Effector CD4-positive, alpha-beta T cell (primary cell): ENCODE results near the gene UQCC3.
A peak's percentile ranks its signal among the peaks of the same experiment; 100 is the strongest.
"Not testable (repeated sequence)": the region's sequence is repeated elsewhere in the genome, so short reads cannot be mapped to it uniquely, and the experiment has no call there.

Source experiments
- DNase-seq: peaks from one replicate; pipeline ENCODE4 v3.0.0-alpha.2; 2020

UQCC3 gene

GRCh38 chr11:62703921-62704320, 32.4 kb downstream of the UQCC3 start:
- not testable (repeated sequence) for DNase-seq

GRCh38 chr11:62705413-62705812, 33.9 kb downstream of the UQCC3 start:
- no peak for DNase-seq

- peak; percentile 95 for DNase-seq
Observed at GRCh38 chr11:62705880-62706849, 34.7 kb downstream of the UQCC3 start.

- no peak for DNase-seq
Observed at GRCh38 chr11:62706850-62707247, 35.4 kb downstream of the UQCC3 start.

GRCh38 chr11:62707277-62707861, 35.9 kb downstream of the UQCC3 start, which contains the start of the genes BSCL2 and GNG3:
Gene BSCL2 (minus strand): TSS chr11:62707424. CDS start chr11:62707195, 229 bp downstream.
Gene GNG3 (plus strand): TSS chr11:62707676. CDS start chr11:62708296, 620 bp downstream.
- DNase-seq: no peak

- DNase-seq: no peak
Observed at GRCh38 chr11:62708392-62708791, 36.9 kb downstream of the UQCC3 start.

GRCh38 chr11:62708793-62709192, 37.3 kb downstream of the UQCC3 start:
- DNase-seq: peak; percentile 34

- DNase-seq: peak; percentile 96
Observed at GRCh38 chr11:62709247-62710000, 38.0 kb downstream of the UQCC3 start.

GRCh38 chr11:62710001-62710345, 38.5 kb downstream of the UQCC3 start:
- no peak for DNase-seq

GRCh38 chr11:62712276-62712812, 40.9 kb downstream of the UQCC3 start:
- no peak for DNase-seq

GRCh38 chr11:62712861-62713260, 41.4 kb downstream of the UQCC3 start:
- DNase-seq: no peak

- no peak for DNase-seq
Observed at GRCh38 chr11:62713343-62713742, 41.9 kb downstream of the UQCC3 start.

GRCh38 chr11:62715150-62716130, 44.0 kb downstream of the UQCC3 start:
- DNase-seq: no peak

- DNase-seq: no peak
Observed at GRCh38 chr11:62716206-62716605, 44.7 kb downstream of the UQCC3 start.

- DNase-seq: no peak
Observed at GRCh38 chr11:62716816-62717215, 45.3 kb downstream of the UQCC3 start.

GRCh38 chr11:62719302-62719978, 48.0 kb downstream of the UQCC3 start:
- DNase-seq: no peak

- DNase-seq: no peak
Observed at GRCh38 chr11:62721994-62722393, 50.5 kb downstream of the UQCC3 start.
